Endothelial cell of umbilical vein (primary cell): ENCODE data around the gene PRR7.
A peak's percentile ranks its signal among the peaks of the same experiment; 100 is the strongest.

Source experiments
- CTCF ChIP-seq, 2 donors: IDR thresholded peaks; 1 replicate in 1 of 2; 2 replicates in 1 of 2; pipeline ENCODE4 v1.5.1; 2011; ENCODE audit warnings: low read length in 2 of 2, mild to moderate bottlenecking in 2 of 2, moderate library complexity in 2 of 2, control low read depth in 1 of 2, inconsistent platforms in 1 of 2, low read depth in 1 of 2; ENCODE audit not compliant: insufficient read depth in 1 of 2; ENCODE audit errors: extremely low read depth in 1 of 2
- POLR2A ChIP-seq: IDR thresholded peaks from 2 replicates; pipeline ENCODE4 v1.6.1; 2012; ENCODE audit warnings: low read depth, mild to moderate bottlenecking, control low read depth, low read length
- POLR2AphosphoS5 ChIP-seq: IDR thresholded peaks from 2 replicates; pipeline ENCODE4 v1.6.1; 2012; ENCODE audit warnings: low read depth, mild to moderate bottlenecking, control low read depth, low read length, moderate library complexity; ENCODE audit not compliant: insufficient read depth
- TF ChIP-seq, protein P1 (sequence below): IDR thresholded peaks from 2 replicates; pipeline ENCODE4 v1.6.1; 2011; ENCODE audit not compliant: insufficient read depth, insufficient read length

- TF ChIP-seq, protein P1, sequence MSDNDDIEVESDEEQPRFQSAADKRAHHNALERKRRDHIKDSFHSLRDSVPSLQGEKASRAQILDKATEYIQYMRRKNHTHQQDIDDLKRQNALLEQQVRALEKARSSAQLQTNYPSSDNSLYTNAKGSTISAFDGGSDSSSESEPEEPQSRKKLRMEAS = no peak
- TF ChIP-seq POLR2A (no peak), CTCF (IDR thresholded peaks at IDR 0.05; ENCODE audit: extremely low read depth in 1 of 2, insufficient read depth in 1 of 2, low read depth in 1 of 2, low read length in 2 of 2) (no peak), POLR2AphosphoS5 (peak; percentile 9)
Measured at GRCh38 chr5:177470759-177471536, 24.3 kb downstream of the PRR7 start.
